Left lung (tissue), 10 donors: ENCODE data around the gene RNF10. TPM values are rescaled to one million over a fixed set of nuclear protein-coding genes. Genes with fewer than 3 reads are reported as not detected.

Source experiments
- ATAC-seq: fragments of 200-7000 bp; cut with Tn5 transposase; one replicate; pipeline ENCODE4 v1.9.1; 2020; ENCODE audit warnings: moderate library complexity
- DNase-seq, 4 donors: peaks; one replicate each; pipeline ENCODE4 v3.0.0-alpha.2; 2013 to 2020
- H3K27ac ChIP-seq, 2 donors: fragments of 200-600 bp; sonication (generic) in 1 of 2; one replicate each; pipeline versions ENCODE4 v1.5.0 to v1.8.0; 2020 to 2021
- H3K27me3 ChIP-seq, 2 donors: fragments of 200-600 bp; sonication (generic) in 1 of 2; one replicate each; pipeline versions ENCODE4 v1.5.0 to v1.8.0; 2020 to 2021
- H3K36me3 ChIP-seq, 2 donors: fragments of 200-600 bp; sonication (generic) in 1 of 2; one replicate each; pipeline versions ENCODE4 v1.5.0 to v1.8.0; 2020 to 2021
- H3K4me1 ChIP-seq, 2 donors: fragments of 200-600 bp; one replicate each; pipeline ENCODE4 v1.8.0; 2021
- H3K4me3 ChIP-seq, 2 donors: fragments of 200-600 bp; sonication (generic) in 1 of 2; one replicate each; pipeline versions ENCODE4 v1.5.0 to v1.8.0; 2020 to 2021; ENCODE audit warnings: mild to moderate bottlenecking in 1 of 2
- H3K9me3 ChIP-seq, 2 donors: fragments of 200-600 bp; sonication (generic) in 1 of 2; one replicate each; pipeline versions ENCODE4 v1.5.0 to v1.8.0; 2020 to 2021
- CTCF ChIP-seq, 2 donors: fragments of 200-600 bp; sonication (generic) in 1 of 2; IDR thresholded peaks; one replicate each; pipeline versions ENCODE4 v1.5.0 to v1.8.0; 2021; ENCODE audit warnings: antibody characterized with exemption in 2 of 2
- intact Hi-C, 2 donors: fragments of 100-400 bp; cut with DNase I; formaldehyde crosslinking; loops; one replicate each; pipeline versions ENCODE4 v1.11.2 to v1.14.2; 2022
- polyA plus RNA-seq, 6 donors: library from polyadenylated mRNA; unstranded; fragments of 120-200 nt; gene quantifications; one replicate each; pipeline ENCODE4 v1.2.1, GENCODE V29; 2013; ENCODE audit not compliant: insufficient read length in 6 of 6
- total RNA-seq, 2 donors: library from RNA; stranded (reverse); fragmentation: NEBNext Ultra II Directional; extraction: Animal tissue kit (Norgen Biotek cat#: 25700); gene quantifications; one replicate each; pipeline ENCODE4 v1.2.1, GENCODE V29; 2021
- donor health status: DM: no; HTN: yes; CAD: no.
- donor health status: DM: no; HTN: no; CAD: no.

The RNF10 gene
- total and polyA plus RNA-seq, 8 donors = 155 to 251 (median 219) TPM

- TF ChIP-seq CTCF (IDR thresholded peaks at IDR 0.05) = no peak
- DNase-seq = no peak
- Histone ChIP-seq H3K4me1 (peaks cover 44 to 68% of the 10 kb centered on the region in 2 donors), H3K27me3 (no peaks in the 10 kb centered on the region), H3K9me3 (no peaks in the 10 kb centered on the region), H3K4me3 (peak overlapping the region; percentile 88 to 99), H3K36me3 (no peaks in the 10 kb centered on the region), H3K27ac (peak overlapping the region; percentile 91 to 93)
- intact Hi-C loops = no loop called here
- no peak for ATAC-seq
These were observed 2.1 kb downstream of the RNF10 start for GRCh38 chr12:120536064-120536791.

- Histone ChIP-seq H3K4me3 (peak overlapping the region in 1 of 2 donors; percentile 99), H3K36me3 (peaks cover 0 to 6% of the 10 kb centered on the region in 2 donors), H3K4me1 (peaks cover 44 to 84% of the 10 kb centered on the region in 2 donors), H3K9me3 (no peaks in the 10 kb centered on the region), H3K27me3 (no peaks in the 10 kb centered on the region), H3K27ac (peak overlapping the region; percentile 76 to 77)
- DNase-seq = no peak
- no peak for TF ChIP-seq CTCF (IDR thresholded peaks at IDR 0.05)
- no peak for ATAC-seq
- intact Hi-C loops = no loop called here
These were observed 3.7 kb downstream of the RNF10 start for GRCh38 chr12:120537856-120538220.

GRCh38 chr12:120538281-120539156 is 4.4 kb downstream of the RNF10 start:
- peak overlapping the region; percentile 76 to 77 for H3K27ac ChIP-seq
- intact Hi-C loops = no loop called here
- no peak for TF ChIP-seq CTCF (IDR thresholded peaks at IDR 0.05)
- peaks cover 44 to 90% of the 10 kb centered on the region in 2 donors for H3K4me1 ChIP-seq
- DNase-seq (peak in 1 of 4 donors; percentile 60), ATAC-seq (peak; percentile 71)
- H3K4me3 ChIP-seq = peak overlapping the region in 1 of 2 donors; percentile 99
- H3K36me3 ChIP-seq = peaks cover 0 to 11% of the 10 kb centered on the region in 2 donors
- no peaks in the 10 kb centered on the region for H3K27me3 ChIP-seq
- H3K9me3 ChIP-seq = no peaks in the 10 kb centered on the region

- Histone ChIP-seq H3K27ac (peak overlapping the region; percentile 76 to 77), H3K4me3 (peak overlapping the region in 1 of 2 donors; percentile 99), H3K27me3 (no peaks in the 10 kb centered on the region), H3K36me3 (peaks cover 0 to 16% of the 10 kb centered on the region in 2 donors), H3K4me1 (peaks cover 44 to 93% of the 10 kb centered on the region in 2 donors), H3K9me3 (no peaks in the 10 kb centered on the region)
- intact Hi-C loops = no loop called here
- DNase-seq (no peak), ATAC-seq (no peak)
- no peak for TF ChIP-seq CTCF (IDR thresholded peaks at IDR 0.05)
These were observed 5.1 kb downstream of the RNF10 start for GRCh38 chr12:120539303-120539702.

GRCh38 chr12:120540445-120540844 is 6.3 kb downstream of the RNF10 start:
- no peaks in the 10 kb centered on the region for H3K9me3 ChIP-seq
- DNase-seq (no peak), ATAC-seq (no peak)
- H3K4me3 ChIP-seq = no peak overlapping the region
- H3K27ac ChIP-seq = peak overlapping the region in 1 of 2 donors; percentile 76
- no peaks in the 10 kb centered on the region for H3K27me3 ChIP-seq
- intact Hi-C loops = no loop called here
- peaks cover 45 to 96% of the 10 kb centered on the region in 2 donors for H3K4me1 ChIP-seq
- no peak for TF ChIP-seq CTCF (IDR thresholded peaks at IDR 0.05)
- peaks cover 0 to 17% of the 10 kb centered on the region in 2 donors for H3K36me3 ChIP-seq
